Parathyroid adenoma (tissue), 2 donors: ENCODE data around the gene PKM.

Experiments
- H2AFZ ChIP-seq: fragments of 300-600 bp; sonication (generic); one replicate; pipeline ENCODE4 v1.7.0; 2017; ENCODE audit warnings: antibody characterized with exemption, mild to moderate bottlenecking
- H3K27ac ChIP-seq: fragments of 300-600 bp; sonication (generic); one replicate; pipeline ENCODE4 v1.7.0; 2017
- H3K27me3 ChIP-seq: fragments of 300-600 bp; sonication (generic); one replicate; pipeline ENCODE4 v1.7.0; 2017; ENCODE audit warnings: low read length; ENCODE audit not compliant: control insufficient read depth, insufficient read depth
- H3K36me3 ChIP-seq: fragments of 300-600 bp; sonication (generic); one replicate; pipeline ENCODE4 v1.7.0; 2017; ENCODE audit warnings: low read length; ENCODE audit not compliant: control insufficient read depth, insufficient read depth
- H3K4me1 ChIP-seq: fragments of 300-600 bp; sonication (generic); one replicate; pipeline ENCODE4 v1.7.0; 2017; ENCODE audit warnings: control low read depth
- H3K4me2 ChIP-seq: fragments of 300-600 bp; sonication (generic); one replicate; pipeline ENCODE4 v1.7.0; 2017; ENCODE audit warnings: low read length
- H3K4me3 ChIP-seq: fragments of 300-600 bp; sonication (generic); one replicate; pipeline ENCODE4 v1.7.0; 2017; ENCODE audit warnings: low read depth, low read length
- H3K79me2 ChIP-seq: fragments of 300-600 bp; sonication (generic); one replicate; pipeline ENCODE4 v1.7.0; 2017; ENCODE audit warnings: control low read depth
- H3K9ac ChIP-seq: fragments of 300-600 bp; sonication (generic); one replicate; pipeline ENCODE4 v1.7.0; 2017; ENCODE audit warnings: mild to moderate bottlenecking
- H3K9me3 ChIP-seq: fragments of 300-600 bp; sonication (generic); one replicate; pipeline ENCODE4 v1.7.0; 2017; ENCODE audit warnings: low read length; ENCODE audit not compliant: control insufficient read depth
- CTCF ChIP-seq: fragments of 300-600 bp; sonication (generic); IDR thresholded peaks from one replicate; pipeline ENCODE4 v1.7.0; 2017; ENCODE audit warnings: antibody characterized with exemption, mild to moderate bottlenecking
- donor health status: primary hyperparathyroidism.

The PKM gene

GRCh38 chr15:72178976-72179585, 51.9 kb downstream of the PKM start:
- H2AFZ ChIP-seq: no peak overlapping the region
- H3K9me3 ChIP-seq: no peaks in the 10 kb centered on the region
- H3K27me3 ChIP-seq: no peaks in the 10 kb centered on the region
- H3K4me3 ChIP-seq: no peak overlapping the region
- H3K36me3 ChIP-seq: no peaks in the 10 kb centered on the region
- no peaks in the 10 kb centered on the region for H3K79me2 ChIP-seq
- H3K9ac ChIP-seq: no peak overlapping the region
- TF ChIP-seq CTCF: no peak
- H3K27ac ChIP-seq: no peak overlapping the region
- peaks cover 4% of the 10 kb centered on the region for H3K4me1 ChIP-seq
- H3K4me2 ChIP-seq: no peak overlapping the region

GRCh38 chr15:72176743-72177142, 54.2 kb downstream of the PKM start:
- Histone ChIP-seq H2AFZ (no peak overlapping the region), H3K9me3 (no peaks in the 10 kb centered on the region), H3K27ac (no peak overlapping the region), H3K79me2 (no peaks in the 10 kb centered on the region), H3K9ac (no peak overlapping the region), H3K36me3 (no peaks in the 10 kb centered on the region), H3K4me1 (no peaks in the 10 kb centered on the region), H3K4me3 (no peak overlapping the region), H3K4me2 (no peak overlapping the region), H3K27me3 (no peaks in the 10 kb centered on the region)
- TF ChIP-seq CTCF: no peak

GRCh38 chr15:72176159-72176558, 54.8 kb downstream of the PKM start:
- H3K27ac ChIP-seq: no peak overlapping the region
- TF ChIP-seq CTCF: no peak
- H2AFZ ChIP-seq: no peak overlapping the region
- no peak overlapping the region for H3K9ac ChIP-seq
- H3K4me3 ChIP-seq: no peak overlapping the region
- H3K4me1 ChIP-seq: no peaks in the 10 kb centered on the region
- no peaks in the 10 kb centered on the region for H3K79me2 ChIP-seq
- no peaks in the 10 kb centered on the region for H3K27me3 ChIP-seq
- no peaks in the 10 kb centered on the region for H3K9me3 ChIP-seq
- no peak overlapping the region for H3K4me2 ChIP-seq
- no peaks in the 10 kb centered on the region for H3K36me3 ChIP-seq

GRCh38 chr15:72175186-72176044, 55.6 kb downstream of the PKM start:
- Histone ChIP-seq H2AFZ (no peak overlapping the region), H3K27me3 (no peaks in the 10 kb centered on the region), H3K9me3 (no peaks in the 10 kb centered on the region), H3K27ac (no peak overlapping the region), H3K4me3 (no peak overlapping the region), H3K79me2 (no peaks in the 10 kb centered on the region), H3K9ac (no peak overlapping the region), H3K4me2 (no peak overlapping the region), H3K36me3 (no peaks in the 10 kb centered on the region), H3K4me1 (no peaks in the 10 kb centered on the region)
- TF ChIP-seq CTCF: no peak
